Measurements from ENCODE around the gene APMAP. TPM values are rescaled to one million over a fixed set of nuclear protein-coding genes. Genes with fewer than 3 reads are reported as not detected.

The APMAP gene
- polyA plus RNA-seq, 1 of the 3 experiments (the other 2 are of a cell fraction), result 107 TPM

DNA sequence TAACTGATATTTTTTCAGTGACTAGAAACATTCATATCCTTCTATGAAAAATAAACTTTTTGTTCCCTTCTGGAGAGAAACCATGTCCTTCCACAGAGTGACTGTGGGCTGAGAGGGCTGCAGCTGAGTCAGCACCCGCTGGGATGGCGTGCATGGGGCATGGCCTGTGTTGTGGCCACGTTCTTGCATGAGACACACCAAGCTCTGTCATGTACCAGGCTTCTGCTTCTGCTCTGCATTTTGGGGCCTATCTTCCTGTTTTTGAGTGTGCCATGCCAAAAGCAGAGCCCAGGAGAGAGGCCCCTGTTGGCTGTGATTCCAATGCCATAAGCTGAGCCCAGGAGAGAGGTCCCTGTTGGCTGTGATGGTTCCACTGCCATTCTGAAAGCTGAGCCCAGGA, 10.8 kb downstream of the APMAP start:
- Histone ChIP-seq H3K9me2 (no peaks in the 10 kb centered on the region), H3K9ac (no peak overlapping the region), H3K4me3 (ENCODE audit: low read depth in 2 of 2, low read length in 1 of 2) (no peak overlapping the region), H2AFZ (ENCODE audit: low read depth) (no peak overlapping the region), H3K27me3 (ENCODE audit: insufficient read depth) (no peaks in the 10 kb centered on the region), H3K27ac (ENCODE audit: low read depth in 2 of 2, low read length in 1 of 2) (no peak overlapping the region), H3K4me1 (ENCODE audit: control insufficient read depth in 1 of 2, insufficient read depth in 2 of 2, low read depth in 1 of 2, low read length in 1 of 2) (no peaks in the 10 kb centered on the region; a peak in 1 of 4 replicates), H3F3A (replicated peaks; ENCODE audit: insufficient read depth) (no peaks in the 10 kb centered on the region), H3K9me3 (peaks cover under 1% of the 10 kb centered on the region; the same call in 1 of the 2 replicates), H3K4me2 (no peak overlapping the region), H3K36me3 (replicated peaks in 1 of 2; ENCODE audit: control insufficient read depth in 1 of 2, insufficient read depth in 2 of 2, low read length in 1 of 2) (peaks cover 37 to 40% of the 10 kb centered on the region in 2 experiments), H3K79me2 (ENCODE audit: insufficient read depth) (peaks cover 28% of the 10 kb centered on the region; the same call in 1 of the 2 replicates), H4K20me1 (ENCODE audit: insufficient read depth) (no peaks in the 10 kb centered on the region)
- no peak for DNase-seq
- ChIA-PET POLR2A (no interaction called here), CTCF (interaction anchor here (0.9 to 2.7 kb wide), 2 partner anchors 13 to 64 kb away, joined by 3 to 10 read pairs; no protein-coding TSS in a partner anchor)
- WGBS (ENCODE audit: low lambda C conversion rate), result 95% methylated on average over 3 of the region's 3 CpGs
- TF ChIP-seq, protein P1, sequence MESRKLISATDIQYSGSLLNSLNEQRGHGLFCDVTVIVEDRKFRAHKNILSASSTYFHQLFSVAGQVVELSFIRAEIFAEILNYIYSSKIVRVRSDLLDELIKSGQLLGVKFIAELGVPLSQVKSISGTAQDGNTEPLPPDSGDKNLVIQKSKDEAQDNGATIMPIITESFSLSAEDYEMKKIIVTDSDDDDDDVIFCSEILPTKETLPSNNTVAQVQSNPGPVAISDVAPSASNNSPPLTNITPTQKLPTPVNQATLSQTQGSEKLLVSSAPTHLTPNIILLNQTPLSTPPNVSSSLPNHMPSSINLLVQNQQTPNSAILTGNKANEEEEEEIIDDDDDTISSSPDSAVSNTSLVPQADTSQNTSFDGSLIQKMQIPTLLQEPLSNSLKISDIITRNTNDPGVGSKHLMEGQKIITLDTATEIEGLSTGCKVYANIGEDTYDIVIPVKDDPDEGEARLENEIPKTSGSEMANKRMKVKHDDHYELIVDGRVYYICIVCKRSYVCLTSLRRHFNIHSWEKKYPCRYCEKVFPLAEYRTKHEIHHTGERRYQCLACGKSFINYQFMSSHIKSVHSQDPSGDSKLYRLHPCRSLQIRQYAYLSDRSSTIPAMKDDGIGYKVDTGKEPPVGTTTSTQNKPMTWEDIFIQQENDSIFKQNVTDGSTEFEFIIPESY (IDR thresholded peaks at IDR 0.05; ENCODE audit: borderline replicate concordance, low read depth), result no peak

DNA sequence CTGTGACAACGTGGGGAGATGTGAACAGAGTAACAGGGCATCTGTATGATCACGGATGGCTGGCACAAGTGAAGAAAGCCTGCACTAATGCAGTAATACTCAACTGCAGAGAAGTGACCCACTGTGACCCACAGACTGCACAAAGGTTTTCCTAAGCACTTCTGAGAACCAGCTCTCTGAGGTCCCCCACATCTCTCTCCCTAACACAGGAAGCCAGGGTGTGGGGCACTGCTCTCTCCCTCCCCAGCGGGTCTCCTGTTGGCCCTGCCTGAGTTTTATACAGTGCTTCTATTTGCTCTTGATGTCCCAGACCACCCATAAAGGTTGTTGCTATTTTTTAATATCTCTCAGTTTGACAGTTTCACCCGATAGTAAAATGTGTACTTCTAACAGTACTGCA, 11.3 kb downstream of the APMAP start:
- ChIA-PET CTCF (no interaction called here), POLR2A (no interaction called here)
- no peak overlapping the region for H3K9ac ChIP-seq
- H3K27ac ChIP-seq (ENCODE audit: low read depth in 2 of 2, low read length in 1 of 2), result no peak overlapping the region
- no peak for DNase-seq
- H2AFZ ChIP-seq (ENCODE audit: low read depth), result no peak overlapping the region
- no peaks in the 10 kb centered on the region for H4K20me1 ChIP-seq (ENCODE audit: insufficient read depth)
- H3K27me3 ChIP-seq (ENCODE audit: insufficient read depth), result no peaks in the 10 kb centered on the region
- H3K36me3 ChIP-seq (replicated peaks in 1 of 2; ENCODE audit: control insufficient read depth in 1 of 2, insufficient read depth in 2 of 2, low read length in 1 of 2), result peaks cover 41 to 43% of the 10 kb centered on the region in 2 experiments
- no peak overlapping the region for H3K4me2 ChIP-seq
- peaks cover 23% of the 10 kb centered on the region; the same call in 1 of the 2 replicates for H3K79me2 ChIP-seq (ENCODE audit: insufficient read depth)
- WGBS (ENCODE audit: low lambda C conversion rate), result 91% methylated on average over 4 of the region's 4 CpGs
- no peaks in the 10 kb centered on the region for H3K9me2 ChIP-seq
- TF ChIP-seq MXI1 (IDR thresholded peaks at IDR 0.05; ENCODE audit: low read depth, low read length) (no peak), EP300 (IDR thresholded peaks at IDR 0.05; ENCODE audit: borderline replicate concordance in 1 of 2, low read depth in 1 of 2, low read length in 1 of 2) (no peak), CHD2 (IDR thresholded peaks at IDR 0.05; ENCODE audit: low read length, partially characterized antibody) (no peak), TEAD4 (IDR thresholded peaks at IDR 0.05; ENCODE audit: borderline replicate concordance, insufficient read depth) (no peak), ELF1 (IDR thresholded peaks at IDR 0.05) (no peak), TAF1 (IDR thresholded peaks at IDR 0.05; ENCODE audit: borderline replicate concordance, low read depth, low read length) (no peak), NFIC (IDR thresholded peaks at IDR 0.05; ENCODE audit: borderline replicate concordance) (no peak), RFX5 (IDR thresholded peaks at IDR 0.05; ENCODE audit: low read length) (no peak), GABPA (IDR thresholded peaks at IDR 0.05; ENCODE audit: low read depth) (no peak), YY1 (IDR thresholded peaks at IDR 0.05; ENCODE audit: low read depth) (no peak), SIN3A (IDR thresholded peaks at IDR 0.05; ENCODE audit: borderline replicate concordance, low read depth, low read length) (no peak), RCOR1 (IDR thresholded peaks at IDR 0.05; ENCODE audit: low read length) (no peak), NRF1 (IDR thresholded peaks at IDR 0.05; ENCODE audit: low read depth, low read length) (no peak)
- TF ChIP-seq, protein P2, sequence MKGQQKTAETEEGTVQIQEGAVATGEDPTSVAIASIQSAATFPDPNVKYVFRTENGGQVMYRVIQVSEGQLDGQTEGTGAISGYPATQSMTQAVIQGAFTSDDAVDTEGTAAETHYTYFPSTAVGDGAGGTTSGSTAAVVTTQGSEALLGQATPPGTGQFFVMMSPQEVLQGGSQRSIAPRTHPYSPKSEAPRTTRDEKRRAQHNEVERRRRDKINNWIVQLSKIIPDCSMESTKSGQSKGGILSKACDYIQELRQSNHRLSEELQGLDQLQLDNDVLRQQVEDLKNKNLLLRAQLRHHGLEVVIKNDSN (IDR thresholded peaks at IDR 0.05; ENCODE audit: borderline replicate concordance, low read depth), result no peak
- TF ChIP-seq, protein P3, sequence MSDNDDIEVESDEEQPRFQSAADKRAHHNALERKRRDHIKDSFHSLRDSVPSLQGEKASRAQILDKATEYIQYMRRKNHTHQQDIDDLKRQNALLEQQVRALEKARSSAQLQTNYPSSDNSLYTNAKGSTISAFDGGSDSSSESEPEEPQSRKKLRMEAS (IDR thresholded peaks at IDR 0.05; ENCODE audit: low read depth), result no peak
- TF ChIP-seq, protein P4, sequence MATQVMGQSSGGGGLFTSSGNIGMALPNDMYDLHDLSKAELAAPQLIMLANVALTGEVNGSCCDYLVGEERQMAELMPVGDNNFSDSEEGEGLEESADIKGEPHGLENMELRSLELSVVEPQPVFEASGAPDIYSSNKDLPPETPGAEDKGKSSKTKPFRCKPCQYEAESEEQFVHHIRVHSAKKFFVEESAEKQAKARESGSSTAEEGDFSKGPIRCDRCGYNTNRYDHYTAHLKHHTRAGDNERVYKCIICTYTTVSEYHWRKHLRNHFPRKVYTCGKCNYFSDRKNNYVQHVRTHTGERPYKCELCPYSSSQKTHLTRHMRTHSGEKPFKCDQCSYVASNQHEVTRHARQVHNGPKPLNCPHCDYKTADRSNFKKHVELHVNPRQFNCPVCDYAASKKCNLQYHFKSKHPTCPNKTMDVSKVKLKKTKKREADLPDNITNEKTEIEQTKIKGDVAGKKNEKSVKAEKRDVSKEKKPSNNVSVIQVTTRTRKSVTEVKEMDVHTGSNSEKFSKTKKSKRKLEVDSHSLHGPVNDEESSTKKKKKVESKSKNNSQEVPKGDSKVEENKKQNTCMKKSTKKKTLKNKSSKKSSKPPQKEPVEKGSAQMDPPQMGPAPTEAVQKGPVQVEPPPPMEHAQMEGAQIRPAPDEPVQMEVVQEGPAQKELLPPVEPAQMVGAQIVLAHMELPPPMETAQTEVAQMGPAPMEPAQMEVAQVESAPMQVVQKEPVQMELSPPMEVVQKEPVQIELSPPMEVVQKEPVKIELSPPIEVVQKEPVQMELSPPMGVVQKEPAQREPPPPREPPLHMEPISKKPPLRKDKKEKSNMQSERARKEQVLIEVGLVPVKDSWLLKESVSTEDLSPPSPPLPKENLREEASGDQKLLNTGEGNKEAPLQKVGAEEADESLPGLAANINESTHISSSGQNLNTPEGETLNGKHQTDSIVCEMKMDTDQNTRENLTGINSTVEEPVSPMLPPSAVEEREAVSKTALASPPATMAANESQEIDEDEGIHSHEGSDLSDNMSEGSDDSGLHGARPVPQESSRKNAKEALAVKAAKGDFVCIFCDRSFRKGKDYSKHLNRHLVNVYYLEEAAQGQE (IDR thresholded peaks at IDR 0.05; ENCODE audit: low read depth, low read length), result no peak
- H3K9me3 ChIP-seq, result peaks cover 6% of the 10 kb centered on the region; the same call in 1 of the 2 replicates
- no peaks in the 10 kb centered on the region for H3F3A ChIP-seq (replicated peaks; ENCODE audit: insufficient read depth)
- no peak overlapping the region; a peak in 1 of 4 replicates for H3K4me3 ChIP-seq (ENCODE audit: low read depth in 2 of 2, low read length in 1 of 2)
- no peaks in the 10 kb centered on the region; a peak in 1 of 4 replicates for H3K4me1 ChIP-seq (ENCODE audit: control insufficient read depth in 1 of 2, insufficient read depth in 2 of 2, low read depth in 1 of 2, low read length in 1 of 2)
